GM18867 (cell line): Measurements from ENCODE around the gene IFT80.
A peak's percentile ranks its signal among the peaks of the same experiment; 100 is the strongest.
"Not testable (repeated sequence)": the region's sequence is repeated elsewhere in the genome, so short reads cannot be mapped to it uniquely, and the experiment has no call there.

Experiments
- ATAC-seq: cut with Tn5 transposase; IDR thresholded peaks from one replicate; pipeline ENCODE4 v1.9.1; 2021; ENCODE audit warnings: mild to moderate bottlenecking, moderate library complexity; ENCODE audit not compliant: unreplicated experiment

IFT80 gene

GRCh38 chr3:160280836-160281235 is 118.2 kb downstream of the IFT80 start:
- no peak for ATAC-seq

- ATAC-seq = no peak
Measured at GRCh38 chr3:160279657-160280056, 119.4 kb downstream of the IFT80 start.

GRCh38 chr3:160278210-160278609 is 120.8 kb downstream of the IFT80 start:
- ATAC-seq = no peak

DNA sequence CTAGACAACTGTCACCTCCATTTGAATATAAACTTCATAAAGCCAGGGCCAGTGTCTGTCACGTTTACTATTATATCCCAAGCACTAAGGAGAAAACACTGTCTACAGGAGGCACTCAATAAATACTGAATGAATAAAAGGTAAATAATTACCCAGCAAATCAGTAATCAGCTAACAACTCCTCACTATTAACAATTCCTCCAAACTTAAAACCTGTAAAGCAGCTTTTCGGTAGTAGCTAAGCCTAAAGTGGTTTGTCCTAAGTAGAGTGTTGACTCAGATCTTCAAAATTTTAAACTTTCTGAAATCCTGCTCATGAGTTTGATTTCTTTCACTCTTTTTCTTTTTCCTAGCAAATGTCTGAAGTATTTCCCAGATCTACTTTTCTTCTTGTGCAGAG is 133.9 kb downstream of the IFT80 start:
- no peak for ATAC-seq

DNA sequence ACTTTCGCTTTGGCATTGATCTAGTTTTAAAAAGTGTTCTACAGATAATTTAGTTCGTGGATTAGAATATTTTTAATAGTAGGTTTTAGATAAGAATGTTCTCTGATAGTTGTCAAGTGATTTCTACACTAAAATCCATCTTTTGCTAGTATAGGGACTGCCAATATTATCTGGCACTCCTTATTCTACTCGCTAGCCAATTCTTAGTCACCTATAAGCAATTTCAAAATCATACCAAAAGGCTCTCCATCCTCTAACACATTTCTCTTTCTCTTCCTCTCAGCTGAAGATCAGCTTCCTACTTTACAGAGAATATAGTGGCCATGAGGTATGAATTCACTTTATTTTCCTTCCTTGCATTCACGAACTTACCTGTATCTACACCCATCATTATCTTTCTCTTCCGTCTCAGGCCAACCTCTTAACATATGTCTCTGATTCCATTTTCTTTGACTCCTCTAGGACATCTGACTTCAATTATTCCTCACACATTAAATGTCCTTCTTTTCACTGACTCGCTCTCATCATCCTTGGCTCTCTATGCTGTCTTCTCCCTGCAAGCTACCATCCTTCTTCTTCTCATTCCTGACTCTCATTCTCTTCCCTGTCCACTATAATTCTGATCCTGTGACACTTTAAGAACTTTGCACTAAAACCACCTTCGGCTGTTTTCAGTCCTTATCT is 138.3 kb downstream of the IFT80 start:
- ATAC-seq = no peak

DNA sequence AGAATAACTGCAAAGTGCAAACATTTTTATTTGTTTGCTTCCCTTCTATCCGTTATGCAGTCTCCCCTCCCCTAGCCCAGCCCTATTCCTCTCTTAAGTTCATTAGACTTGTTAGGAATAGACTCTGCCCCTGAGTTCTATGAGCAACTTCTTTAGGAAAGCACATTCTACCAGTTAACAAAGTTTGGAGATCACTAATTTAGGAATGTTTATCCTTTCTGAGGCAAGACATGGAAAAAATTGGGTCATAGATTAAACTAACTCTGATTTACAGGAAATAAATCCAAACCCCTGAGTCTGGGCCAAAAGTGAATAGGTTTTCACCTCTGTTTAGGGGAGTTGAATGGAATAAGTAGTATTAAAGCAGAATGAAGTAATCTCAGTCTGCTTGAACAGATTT is 139.4 kb downstream of the IFT80 start:
- ATAC-seq = no peak

DNA sequence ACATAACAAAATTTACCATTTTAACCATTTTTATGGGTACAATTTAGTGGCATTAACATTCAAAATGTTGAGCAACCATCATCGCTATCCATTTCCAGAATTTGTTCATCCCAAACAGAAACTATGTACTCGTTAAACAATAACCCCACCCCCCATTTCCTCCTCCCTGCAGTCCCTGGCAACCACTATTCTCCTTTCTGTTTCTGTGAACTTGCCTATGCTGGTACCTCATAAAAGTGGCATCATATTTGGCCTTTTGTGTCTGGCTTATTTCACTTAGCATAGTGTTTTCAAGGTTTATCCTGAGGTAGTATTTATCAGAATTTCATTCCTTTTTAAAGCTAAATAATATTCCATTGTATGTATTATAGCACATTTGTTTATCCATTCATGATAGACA is 141.4 kb downstream of the IFT80 start:
- no peak for ATAC-seq

DNA sequence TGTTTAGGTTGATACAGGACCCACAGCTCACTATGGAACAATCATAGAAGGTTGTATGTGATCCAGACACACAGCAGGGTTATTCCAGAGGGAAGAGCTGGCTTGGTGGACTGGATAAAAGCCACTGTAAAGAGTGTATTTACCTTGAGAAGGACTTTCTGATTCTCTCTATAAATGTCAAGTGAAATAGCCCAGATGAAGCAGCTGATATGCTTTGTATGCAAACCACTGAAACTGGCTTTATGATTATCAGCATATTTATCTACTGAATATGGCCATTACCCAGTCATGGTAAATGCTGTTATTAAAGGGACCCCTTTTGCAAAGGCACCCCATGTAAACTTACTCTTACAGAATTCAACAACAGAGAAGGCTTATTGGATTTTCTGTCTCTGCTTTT is 145.7 kb downstream of the IFT80 start:
- no peak for ATAC-seq

GRCh38 chr3:160247766-160248165 is 151.3 kb downstream of the IFT80 start:
- no peak for ATAC-seq

- no peak for ATAC-seq
Measured at GRCh38 chr3:160245261-160245800, 153.7 kb downstream of the IFT80 start.

DNA sequence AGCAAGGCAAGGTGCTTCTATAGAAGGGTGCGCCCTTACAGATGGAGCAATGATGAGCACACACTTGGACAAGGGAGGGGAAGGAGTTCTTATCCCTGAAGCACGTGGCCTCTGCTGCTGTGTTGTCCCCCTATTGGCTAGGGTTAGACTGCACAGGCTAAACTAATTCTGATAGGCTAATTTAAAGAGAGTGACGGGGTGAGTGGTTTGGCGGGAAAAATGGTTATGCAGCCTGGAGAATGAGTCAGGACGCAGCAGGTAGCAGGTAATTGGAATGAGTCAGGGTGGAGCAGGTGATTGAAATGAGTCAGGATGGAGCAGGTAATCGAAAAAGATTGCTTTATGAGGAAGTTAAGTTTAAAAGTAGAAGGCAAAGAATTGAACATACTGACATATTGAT is 158.3 kb downstream of the IFT80 start:
- ATAC-seq = not testable (repeated sequence)

GRCh38 chr3:160232014-160232413 is 167.0 kb downstream of the IFT80 start:
- ATAC-seq = no peak

DNA sequence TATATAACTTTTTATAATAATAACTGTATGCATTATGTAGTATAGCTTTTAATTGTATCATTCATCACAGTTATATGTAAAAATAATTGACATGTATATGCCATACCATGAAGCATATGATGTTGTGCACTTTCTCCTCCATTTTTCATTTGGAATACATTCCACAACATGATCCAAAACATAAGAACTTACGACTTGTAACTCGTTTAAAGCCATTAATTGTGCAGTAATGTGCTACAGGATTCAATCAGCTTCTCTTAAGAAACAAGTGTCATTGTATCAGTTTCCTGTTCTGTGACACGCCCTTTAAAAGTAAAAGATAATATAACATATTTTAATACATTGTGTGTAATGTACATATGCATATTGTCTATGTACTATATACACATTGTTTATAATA is 171.6 kb downstream of the IFT80 start:
- no peak for ATAC-seq

DNA sequence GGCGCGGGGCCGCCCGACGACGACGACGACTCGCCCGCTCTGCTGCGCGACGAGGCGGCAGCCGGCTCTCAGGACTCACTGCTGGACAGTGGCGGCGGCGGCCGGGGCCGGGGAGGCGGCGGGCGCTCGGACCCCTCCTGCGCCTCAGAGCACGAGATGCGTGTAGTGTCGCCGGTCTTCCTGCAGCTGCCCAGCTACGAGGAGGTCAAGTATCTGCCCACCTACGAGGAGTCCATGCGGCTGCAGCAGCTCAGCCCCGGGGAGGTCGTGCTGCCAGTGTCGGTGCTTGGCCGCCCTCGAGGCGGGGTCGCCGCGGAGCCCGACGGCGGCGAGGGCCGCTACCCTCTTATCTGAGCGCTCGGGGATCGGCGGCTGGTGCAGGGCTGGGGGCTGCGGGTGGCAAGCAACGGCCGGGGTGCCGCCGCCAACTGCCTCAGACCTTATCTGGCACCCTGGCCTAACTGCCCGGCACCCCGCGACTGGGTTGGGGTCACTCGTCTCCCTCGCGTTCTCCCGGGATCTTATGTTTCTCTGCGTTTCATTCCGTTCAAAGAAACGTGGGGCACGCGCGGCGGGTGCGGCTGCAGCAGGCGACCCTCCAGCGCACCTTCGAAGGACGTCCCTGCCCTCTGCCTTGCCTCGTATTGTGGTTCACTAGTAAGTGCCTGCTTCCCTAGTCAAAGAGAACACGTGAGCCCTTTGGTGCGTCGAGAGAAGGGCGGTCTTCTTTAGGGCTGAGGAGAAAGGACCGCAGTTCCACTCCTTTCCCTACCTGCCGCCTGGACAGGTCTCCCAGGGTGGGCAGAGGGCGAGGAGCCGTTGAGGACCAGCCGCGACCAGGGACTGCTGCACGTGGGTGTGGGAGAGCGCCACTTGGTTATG is 172.8 kb downstream of the IFT80 start:
- peak; percentile 27 for ATAC-seq

- peak; percentile 92 for ATAC-seq
Measured at GRCh38 chr3:160225176-160226025, 173.6 kb downstream of the IFT80 start, which contains the start of gene C3orf80. TSS of gene C3orf80 (plus strand) at chr3:160225422. CDS start at chr3:160225636, 214 bp downstream.

DNA sequence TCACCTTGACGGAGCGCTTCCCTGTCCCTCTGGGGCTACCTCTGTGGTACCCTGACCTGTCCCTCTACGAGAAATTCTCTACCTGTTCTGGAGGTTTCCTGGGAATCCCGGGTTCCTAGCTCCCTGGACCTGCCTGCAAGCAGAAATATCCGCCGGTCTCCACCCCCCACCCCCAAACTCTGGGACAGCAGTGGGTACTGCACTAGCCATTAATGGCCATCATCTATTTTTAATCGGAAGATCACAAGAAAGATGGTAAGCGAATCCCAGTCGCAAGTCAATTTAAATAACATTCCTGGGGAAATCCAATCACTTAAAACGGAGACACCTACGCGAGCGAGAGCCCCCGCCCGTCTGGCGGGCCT is 174.2 kb downstream of the IFT80 start:
- no peak for ATAC-seq

DNA sequence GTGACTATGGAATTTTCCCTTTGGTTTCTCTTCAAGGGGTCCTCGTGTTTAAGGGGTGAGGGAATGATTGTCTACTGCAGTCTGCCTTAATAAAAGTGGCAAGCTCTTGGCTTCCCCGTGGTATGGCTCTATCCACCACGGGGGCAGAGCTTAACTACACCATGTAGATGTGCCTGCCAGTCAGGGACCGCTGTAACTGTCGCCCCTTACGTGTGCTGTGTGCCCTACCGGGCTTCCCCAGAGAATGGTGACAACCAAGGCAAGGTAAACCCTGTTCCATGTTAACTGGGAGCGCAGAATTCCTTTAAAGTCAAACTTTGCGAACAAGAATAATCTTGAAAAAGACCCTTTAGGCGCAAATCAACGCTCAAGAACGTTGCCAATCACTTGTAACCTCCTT is 174.8 kb downstream of the IFT80 start:
- ATAC-seq = no peak

GRCh38 chr3:160221019-160221418 is 178.0 kb downstream of the IFT80 start:
- no peak for ATAC-seq

DNA sequence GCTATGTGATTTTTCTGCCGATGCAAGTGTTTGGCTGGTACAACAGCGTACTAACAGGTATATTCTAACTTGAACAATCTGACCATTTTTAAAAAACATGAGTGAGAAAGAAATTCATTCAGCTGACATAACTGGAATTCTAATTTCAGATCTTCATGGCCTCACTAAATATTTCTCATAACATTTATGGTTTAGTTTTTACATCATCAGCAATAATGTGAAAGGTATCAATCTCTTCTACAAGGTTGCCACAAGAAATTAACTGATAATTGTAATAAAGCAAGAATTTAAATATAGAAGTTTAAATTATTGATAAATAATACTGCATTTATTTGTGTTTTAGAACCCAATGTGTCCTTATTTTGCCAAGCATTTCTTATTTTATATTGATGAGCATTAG is 179.0 kb downstream of the IFT80 start:
- ATAC-seq = no peak

- no peak for ATAC-seq
Measured at GRCh38 chr3:160218136-160218535, 180.9 kb downstream of the IFT80 start.

DNA sequence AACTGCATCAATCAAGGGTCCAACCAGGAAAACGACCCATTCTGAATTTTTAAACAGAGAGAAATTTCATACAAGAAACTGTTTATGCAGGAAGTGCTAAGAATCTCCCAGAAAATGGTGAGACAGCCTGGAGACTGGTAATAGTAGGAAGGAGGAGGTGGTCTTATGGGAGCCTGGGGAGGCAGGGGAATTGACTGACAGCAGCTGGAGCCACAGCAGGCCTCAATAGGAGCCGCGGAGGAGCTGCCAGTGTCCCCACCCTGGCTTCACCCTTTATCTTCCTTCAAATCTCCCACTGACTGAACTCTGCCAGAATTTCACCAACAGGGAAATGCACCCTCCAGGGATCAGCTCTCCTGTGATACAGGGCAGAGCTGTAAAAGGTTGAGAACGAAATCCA is 181.3 kb downstream of the IFT80 start:
- ATAC-seq = no peak
